EL (cell line): ENCODE results near the gene PPP1R12B.
"Not testable (repeated sequence)": the region's sequence is repeated elsewhere in the genome, so short reads cannot be mapped to it uniquely, and the experiment has no call there.

Experiments
- DNase-seq: peaks from one replicate; pipeline ENCODE4 v3.0.0-alpha.2; 2016

PPP1R12B gene

DNA sequence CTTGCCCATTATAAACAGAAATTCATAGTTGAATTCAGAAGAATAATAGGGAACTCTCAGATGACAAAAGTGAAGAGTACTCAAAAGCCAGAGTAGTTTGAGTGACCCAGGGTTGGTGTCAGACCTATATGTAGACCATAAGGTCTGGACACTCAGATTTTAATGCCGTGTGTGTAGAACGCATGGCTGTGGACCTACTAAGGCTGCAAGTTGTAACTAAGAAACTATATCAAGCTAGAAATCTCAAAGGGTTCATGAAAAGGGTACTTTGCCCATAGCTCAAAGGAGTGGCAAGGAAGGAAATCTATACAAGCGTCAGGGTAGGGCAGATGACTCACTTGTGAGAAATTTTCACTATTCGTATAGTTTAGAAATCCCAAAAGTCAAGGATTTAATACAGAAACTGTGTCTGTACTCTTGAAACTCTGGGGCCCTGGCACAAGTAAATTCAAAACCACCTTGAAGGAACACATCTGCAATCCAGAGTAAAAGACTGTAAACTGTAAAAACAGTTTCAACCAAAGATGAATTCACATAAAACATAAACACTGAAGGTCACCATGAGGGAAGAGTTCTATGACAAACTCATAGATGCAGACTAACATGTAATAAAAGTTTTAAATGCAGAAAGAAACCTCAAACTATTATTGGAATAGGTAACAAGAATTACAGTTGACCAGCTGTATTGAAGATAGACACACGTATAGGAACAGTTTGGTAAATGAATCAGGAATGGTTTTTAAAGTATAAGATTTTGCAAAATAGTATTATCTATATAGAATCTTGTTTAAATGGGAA lies 108.1 kb downstream of the PPP1R12B start:
- peak; percentile 66 for DNase-seq

DNA sequence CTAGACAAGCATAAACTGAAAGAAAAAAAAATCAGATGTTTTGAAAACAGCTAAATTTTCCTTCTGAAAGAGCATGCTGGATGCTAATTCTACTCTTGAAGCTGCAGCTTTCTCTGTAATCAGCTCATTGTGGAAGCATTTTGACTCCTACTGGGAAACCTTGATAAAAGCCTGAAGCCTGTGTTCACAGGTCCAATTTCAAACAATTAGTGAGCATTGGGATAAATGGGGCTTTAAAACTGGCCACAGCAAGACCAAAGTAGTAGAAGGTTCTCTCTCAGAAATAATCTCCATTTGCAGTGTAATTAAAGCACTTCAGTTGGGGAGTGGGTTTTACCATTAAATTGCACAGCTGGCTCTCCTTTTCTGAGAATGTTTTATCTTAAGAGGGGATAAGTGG lies 110.2 kb downstream of the PPP1R12B start:
- DNase-seq = not testable (repeated sequence)

DNA sequence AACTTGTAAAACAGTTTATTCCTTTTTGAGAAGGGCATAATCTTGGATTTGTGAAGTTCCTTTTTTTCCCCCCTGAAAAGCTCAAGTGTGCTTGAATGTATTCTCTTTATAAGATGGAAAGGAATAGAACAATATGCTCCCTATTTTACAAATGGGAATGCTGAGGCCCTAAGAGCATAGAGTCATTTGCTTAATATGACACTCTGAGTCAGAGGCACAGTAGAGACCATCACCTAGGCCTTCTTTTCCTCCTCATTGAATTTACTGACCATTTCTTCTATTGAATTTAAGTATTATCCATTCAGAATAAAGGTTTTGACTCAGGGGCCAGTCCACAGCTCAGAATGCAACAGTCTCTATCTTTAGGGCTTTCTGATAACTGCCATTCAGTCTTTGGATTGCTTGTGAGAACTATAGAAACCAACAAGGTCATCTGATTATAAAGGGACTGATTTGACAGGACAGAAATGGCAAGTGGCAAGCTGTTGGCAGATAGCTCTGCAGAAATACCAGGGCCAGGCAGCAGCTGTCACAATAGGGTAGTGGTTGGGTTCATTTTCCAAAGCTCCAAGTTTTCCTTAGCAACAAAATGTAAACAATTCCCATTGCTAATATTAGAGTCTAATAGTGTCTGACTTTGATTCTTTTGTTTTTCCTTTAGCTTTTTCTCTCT lies 111.1 kb downstream of the PPP1R12B start:
- not testable (repeated sequence) for DNase-seq

GRCh38 chr1:202460143-202460495 lies 111.6 kb downstream of the PPP1R12B start:
- DNase-seq = peak; percentile 46

GRCh38 chr1:202462342-202463076 lies 114.0 kb downstream of the PPP1R12B start:
- no peak for DNase-seq

GRCh38 chr1:202464153-202464742 lies 115.7 kb downstream of the PPP1R12B start:
- DNase-seq = peak; percentile 41

DNA sequence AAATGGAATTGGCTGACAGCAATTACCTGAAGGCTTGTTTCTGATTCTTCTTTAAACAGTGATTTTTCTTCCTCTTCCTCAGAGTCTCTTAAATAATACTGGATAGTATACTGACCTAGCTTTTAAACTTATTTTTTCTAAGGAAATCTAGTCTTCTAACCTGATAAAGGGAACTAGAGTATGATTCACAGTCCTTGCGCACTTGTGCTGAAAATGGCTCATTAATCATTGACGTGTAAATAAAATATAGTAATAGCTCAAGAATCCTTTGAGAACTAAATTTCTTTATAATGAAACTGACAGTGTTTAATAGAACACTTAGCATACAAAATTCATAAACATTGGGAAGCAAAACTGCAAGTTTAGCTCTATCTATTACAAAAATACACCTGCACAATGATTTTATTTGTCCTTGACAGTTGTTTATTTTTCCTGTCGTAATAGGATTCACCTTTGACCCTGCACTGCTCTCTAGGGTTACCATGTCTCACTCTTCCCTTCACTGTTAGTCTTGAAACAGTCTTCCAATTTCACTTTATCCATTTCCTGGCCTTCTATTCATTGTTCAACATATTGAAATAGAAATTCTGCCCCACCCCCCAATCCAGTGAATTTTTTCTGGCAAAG lies 117.3 kb downstream of the PPP1R12B start:
- not testable (repeated sequence) for DNase-seq

DNA sequence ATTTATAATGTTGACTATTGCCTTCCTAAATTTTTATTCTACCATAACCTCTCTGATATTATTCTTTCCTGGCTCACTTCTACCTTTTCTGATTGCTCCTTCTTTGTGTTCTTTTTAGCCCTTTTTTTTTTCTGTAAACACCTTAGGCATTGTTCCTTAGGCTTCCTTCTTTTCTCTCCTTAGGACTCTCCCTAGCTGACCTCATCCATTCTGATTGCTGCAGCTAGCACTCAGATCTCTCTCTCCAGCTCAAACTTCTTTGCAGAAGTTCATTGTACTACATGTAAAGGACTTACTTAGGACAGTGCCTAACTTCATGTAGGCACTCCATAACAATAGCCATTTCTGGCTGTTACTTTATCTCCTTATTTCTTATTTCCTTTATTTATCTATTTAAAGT lies 117.8 kb downstream of the PPP1R12B start:
- not testable (repeated sequence) for DNase-seq

GRCh38 chr1:202467381-202467780 lies 118.9 kb downstream of the PPP1R12B start:
- DNase-seq = not testable (repeated sequence)

DNA sequence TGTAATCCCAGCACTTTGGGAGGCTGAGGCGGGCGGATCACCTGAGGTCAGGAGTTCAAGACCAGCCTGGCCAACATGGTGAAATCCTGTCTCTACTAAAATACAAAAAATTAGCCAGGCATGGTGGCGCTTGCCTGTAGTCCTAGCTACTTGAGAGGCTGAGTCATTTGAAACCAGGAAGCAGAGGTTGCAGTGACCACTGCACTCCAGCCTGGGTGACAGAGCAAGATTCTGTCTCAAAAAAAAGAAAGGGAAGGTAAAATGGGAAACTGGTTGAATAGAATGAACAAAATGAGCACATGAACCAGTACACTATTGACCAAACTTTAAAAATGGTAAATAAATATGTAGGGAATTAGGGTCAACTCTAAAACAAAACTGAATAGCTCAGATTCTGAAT lies 120.2 kb downstream of the PPP1R12B start:
- peak; percentile 15 for DNase-seq

DNA sequence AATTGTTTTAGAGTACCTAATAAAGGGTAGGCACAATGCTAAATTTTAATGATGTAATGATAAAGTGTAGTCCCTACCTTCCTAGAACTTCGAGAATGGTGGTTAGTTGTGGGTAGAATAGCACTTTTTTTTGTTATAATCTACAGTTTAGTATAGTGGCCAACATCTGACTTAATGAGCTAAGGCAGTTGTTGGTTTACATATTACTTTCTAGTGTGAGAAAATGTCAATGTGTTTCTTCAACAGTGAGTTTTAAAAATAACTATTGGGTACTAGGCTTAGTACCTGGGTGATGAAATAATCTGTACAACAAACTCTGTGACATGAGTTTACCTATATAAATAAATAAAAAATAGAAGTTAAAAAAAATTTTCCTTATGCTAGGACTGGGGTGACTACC lies 120.6 kb downstream of the PPP1R12B start:
- DNase-seq = not testable (repeated sequence)

DNA sequence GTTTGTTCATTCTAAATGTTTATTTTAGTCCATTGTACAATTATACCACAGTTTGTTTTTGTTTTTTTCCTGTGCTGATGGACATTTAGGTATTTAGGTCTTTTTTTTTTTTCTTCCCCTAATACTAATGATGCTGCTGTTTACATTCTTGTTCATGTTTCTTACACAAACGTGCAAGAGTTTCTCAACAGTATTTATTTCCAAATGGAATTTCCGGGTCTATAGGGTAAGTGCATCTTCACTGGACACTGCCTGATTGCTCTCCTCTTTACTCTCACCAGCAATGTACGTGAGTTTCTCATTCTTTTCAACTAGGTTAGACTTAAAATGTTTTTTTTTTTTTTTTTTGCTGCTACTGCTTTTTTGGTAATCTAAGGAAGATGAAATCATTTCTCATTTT lies 122.7 kb downstream of the PPP1R12B start:
- no peak for DNase-seq

DNA sequence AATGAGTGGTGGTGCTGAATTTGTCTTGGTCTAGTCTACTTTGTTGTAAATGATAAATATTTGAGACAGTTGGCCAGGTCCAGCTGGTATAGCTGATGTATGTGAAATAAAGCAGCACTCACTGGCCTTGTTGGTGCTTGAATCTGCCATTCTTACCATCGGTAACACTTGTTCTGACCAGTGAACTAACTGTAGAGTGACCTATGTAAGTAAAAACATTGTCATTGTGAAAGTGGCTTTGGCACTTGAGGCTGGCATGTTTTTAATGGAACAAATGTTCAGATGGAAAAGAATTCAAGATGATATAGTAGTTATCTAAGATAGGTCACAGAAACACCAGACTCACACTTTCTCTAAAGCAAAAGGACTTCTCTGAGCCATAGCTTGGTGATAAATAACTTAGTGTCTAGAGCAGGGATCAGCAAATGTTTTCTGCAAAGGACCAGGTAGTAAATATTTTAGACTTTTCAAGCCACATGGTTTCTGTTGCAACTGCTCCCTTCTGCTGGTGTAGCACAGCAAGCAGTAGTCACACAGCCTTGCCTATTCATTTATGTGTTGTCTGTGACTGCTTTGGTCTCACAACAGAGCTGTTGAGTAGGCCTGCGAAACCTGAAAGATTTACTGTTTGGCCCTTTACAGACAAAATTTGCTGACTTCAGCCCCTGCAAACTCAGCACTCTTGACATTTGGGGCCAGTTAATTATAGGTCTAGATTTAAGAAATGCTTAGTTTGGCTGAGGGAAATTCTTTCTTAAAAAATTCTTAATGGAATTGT lies 124.0 kb downstream of the PPP1R12B start:
- DNase-seq = not testable (repeated sequence)

GRCh38 chr1:202473266-202474045 lies 125.0 kb downstream of the PPP1R12B start:
- not testable (repeated sequence) for DNase-seq

GRCh38 chr1:202479661-202480060 lies 131.2 kb downstream of the PPP1R12B start:
- not testable (repeated sequence) for DNase-seq

DNA sequence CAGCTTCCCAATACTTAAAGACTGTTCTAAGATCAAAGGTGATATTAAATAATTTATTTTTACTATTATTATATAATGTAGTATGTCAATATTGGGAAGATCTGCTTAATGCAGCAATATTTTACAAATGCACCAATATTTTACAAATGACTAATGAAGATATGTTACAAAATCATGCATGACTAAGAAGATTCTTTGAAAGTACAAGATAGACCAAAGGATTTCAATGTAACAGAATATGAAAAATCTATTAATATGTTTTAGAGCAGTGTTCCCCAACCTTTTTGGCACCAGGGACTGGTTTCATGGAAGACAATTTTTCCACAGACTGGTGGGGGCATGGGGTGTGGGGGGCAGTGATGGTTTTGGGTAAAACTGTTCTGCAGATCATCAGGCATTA lies 132.1 kb downstream of the PPP1R12B start:
- DNase-seq = not testable (repeated sequence)

GRCh38 chr1:202483362-202483761 lies 134.9 kb downstream of the PPP1R12B start:
- not testable (repeated sequence) for DNase-seq

DNA sequence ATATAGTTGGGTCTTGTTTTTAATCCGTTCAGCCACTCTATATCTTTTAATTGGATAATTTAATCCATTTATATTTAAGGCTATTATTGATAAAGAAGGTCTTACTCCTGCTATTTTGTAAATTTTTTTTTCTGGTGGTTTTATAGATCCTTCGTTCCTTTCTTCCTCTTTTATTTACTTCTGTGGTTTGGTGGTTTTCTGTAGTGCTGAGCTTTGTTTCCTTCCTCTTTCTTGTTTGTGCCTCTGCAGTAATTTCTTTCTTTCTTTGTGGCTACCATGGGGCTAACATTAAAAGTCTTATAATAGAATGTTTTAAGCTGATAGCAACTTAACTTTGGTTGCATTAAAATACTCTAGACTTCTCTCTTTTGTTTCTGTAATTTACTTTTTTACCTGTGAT lies 135.5 kb downstream of the PPP1R12B start:
- not testable (repeated sequence) for DNase-seq

DNA sequence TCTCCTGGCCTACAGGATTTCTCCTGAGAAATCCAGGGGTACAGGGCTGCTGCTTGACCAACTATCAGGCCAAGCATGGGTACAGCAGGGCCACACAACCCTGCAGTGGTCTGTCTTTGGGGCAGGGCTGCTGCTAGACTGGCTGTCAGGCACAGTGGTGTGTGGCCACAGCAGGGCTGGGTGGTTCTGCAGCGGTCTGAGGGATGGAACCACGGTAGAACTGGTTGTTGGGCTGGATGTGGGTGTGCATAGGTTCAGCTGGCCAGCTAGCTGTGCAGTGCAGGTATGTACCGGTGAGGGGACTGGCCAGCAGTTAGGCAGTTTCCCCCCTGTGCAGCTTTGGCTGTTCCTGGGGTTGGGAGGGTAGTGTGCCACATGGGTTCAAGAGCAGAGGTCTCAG lies 136.3 kb downstream of the PPP1R12B start:
- not testable (repeated sequence) for DNase-seq

- not testable (repeated sequence) for DNase-seq
Measured at GRCh38 chr1:202488178-202488649, 139.7 kb downstream of the PPP1R12B start.

DNA sequence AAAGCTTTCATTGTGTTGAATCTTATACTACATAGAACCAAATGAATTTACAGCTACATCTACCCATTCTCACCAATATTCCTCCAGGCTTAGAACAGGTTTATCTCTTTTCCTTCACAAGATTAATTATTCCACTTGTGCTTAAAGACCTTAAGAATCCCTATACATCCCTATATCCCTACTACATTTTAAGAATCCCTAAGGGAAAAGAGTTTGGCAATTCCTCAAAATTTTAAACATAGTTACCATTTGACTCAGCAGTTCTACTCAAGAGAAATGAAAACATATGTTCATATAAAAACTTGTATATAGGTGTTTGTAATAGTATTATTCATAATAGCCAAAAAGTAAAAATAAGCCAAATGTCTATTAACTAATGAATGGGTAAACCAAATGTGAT lies 140.6 kb downstream of the PPP1R12B start:
- peak; percentile 56 for DNase-seq
